DMS153 (cell line): ENCODE data around the gene AGRN.
"Not testable (repeated sequence)": the region's sequence is repeated elsewhere in the genome, so short reads cannot be mapped to it uniquely, and the experiment has no call there.

Experiments
- DNase-seq: peaks from one replicate; lab custom pipeline; 2025; lab: John Stamatoyannopoulos, UW

AGRN gene

GRCh38 chr1:1021010-1021919 is 1.3 kb downstream of the AGRN start:
- DNase-seq, result peak; percentile 64

GRCh38 chr1:1021920-1022259 is 2.0 kb downstream of the AGRN start:
- no peak for DNase-seq

GRCh38 chr1:1022302-1023009 is 2.5 kb downstream of the AGRN start:
- DNase-seq, result no peak

- DNase-seq, result no peak
Measured at GRCh38 chr1:1023700-1024099, 3.8 kb downstream of the AGRN start.

GRCh38 chr1:1024149-1024770 is 4.3 kb downstream of the AGRN start:
- DNase-seq, result no peak

- DNase-seq, result no peak
Measured at GRCh38 chr1:1024771-1025699, 5.1 kb downstream of the AGRN start.

- DNase-seq, result no peak
Measured at GRCh38 chr1:1025730-1026129, 5.8 kb downstream of the AGRN start.

GRCh38 chr1:1026599-1027413 is 6.9 kb downstream of the AGRN start:
- no peak for DNase-seq

- no peak for DNase-seq
Measured at GRCh38 chr1:1027791-1028190, 7.9 kb downstream of the AGRN start.

GRCh38 chr1:1030867-1031658 is 11.1 kb downstream of the AGRN start:
- DNase-seq, result not testable (repeated sequence)

GRCh38 chr1:1031659-1032235 is 11.8 kb downstream of the AGRN start:
- DNase-seq, result no peak

- DNase-seq, result peak; percentile 51
Measured at GRCh38 chr1:1032424-1032823, 12.5 kb downstream of the AGRN start.

GRCh38 chr1:1033009-1033587 is 13.2 kb downstream of the AGRN start:
- DNase-seq, result peak; percentile 97

GRCh38 chr1:1033731-1034438 is 14.0 kb downstream of the AGRN start:
- DNase-seq, result no peak

GRCh38 chr1:1034439-1034781 is 14.5 kb downstream of the AGRN start:
- no peak for DNase-seq

- DNase-seq, result no peak
Measured at GRCh38 chr1:1035291-1035943, 15.5 kb downstream of the AGRN start.

- DNase-seq, result no peak
Measured at GRCh38 chr1:1037366-1038327, 17.7 kb downstream of the AGRN start.
